SH-SY5Y (cell line): ENCODE data around the gene DLG2.

ENCODE experiments used
- GATA2 ChIP-seq: IDR thresholded peaks from 2 replicates; pipeline ENCODE4 v1.6.1; 2011; ENCODE audit warnings: mild to moderate bottlenecking, low read depth, low read length
- GATA3 ChIP-seq: IDR thresholded peaks from 2 replicates; pipeline ENCODE4 v1.6.1; 2011; ENCODE audit warnings: low read depth, mild to moderate bottlenecking, low read length, moderate library complexity

The DLG2 gene

DNA sequence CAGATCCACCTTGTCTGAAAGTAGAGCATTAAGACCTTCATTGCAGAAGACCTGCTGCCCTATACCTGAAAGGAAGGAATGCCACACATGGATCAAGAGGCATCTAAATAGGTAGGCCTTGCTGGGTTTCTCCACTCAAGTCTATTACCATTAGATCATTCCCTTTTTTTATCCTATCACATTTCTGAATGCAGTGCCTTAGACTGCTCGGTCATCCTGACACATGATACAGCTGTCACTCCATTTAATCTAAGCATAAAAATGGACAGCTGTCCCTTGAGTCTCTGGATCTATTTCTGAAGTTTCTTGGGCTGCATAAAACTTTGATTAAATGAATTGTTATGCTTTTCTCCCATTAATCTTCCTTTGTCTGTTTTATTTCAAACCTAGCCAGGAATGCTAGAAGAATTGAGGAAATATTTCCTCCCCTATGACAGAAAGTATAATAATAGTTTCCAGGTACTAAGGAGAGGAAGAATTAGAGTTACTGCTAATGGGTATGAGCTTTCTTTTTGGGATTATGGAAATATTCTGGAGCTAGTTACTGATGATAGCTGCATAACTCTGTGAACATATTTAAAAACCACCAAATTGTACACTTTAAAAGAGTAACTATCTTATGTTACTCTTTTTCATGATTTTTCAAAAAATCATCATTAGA is 88.0 kb downstream of the DLG2 start:
- TF ChIP-seq GATA2 (no peak), GATA3 (no peak)

DNA sequence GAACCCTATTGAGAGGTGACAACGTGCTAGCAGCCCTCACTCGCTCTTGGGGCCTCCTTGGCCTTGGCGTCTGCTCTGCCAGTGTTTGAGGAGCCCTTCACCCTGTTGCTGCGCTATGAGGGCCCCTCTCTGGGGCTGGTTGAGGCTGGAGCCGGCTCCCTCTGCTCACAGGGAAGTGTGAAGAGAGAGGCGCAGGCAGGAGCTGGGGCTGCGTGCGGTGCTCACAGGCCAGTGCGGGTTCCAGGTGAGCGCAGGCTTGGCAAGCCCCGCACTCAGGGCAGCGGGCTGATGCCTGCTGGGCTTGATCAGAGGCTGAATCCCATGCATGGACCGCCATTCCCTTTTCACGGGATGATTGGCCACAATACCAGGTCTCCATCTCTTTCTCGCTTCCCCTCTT is 90.7 kb downstream of the DLG2 start:
- no peak for TF ChIP-seq GATA2
- no peak for TF ChIP-seq GATA3

DNA sequence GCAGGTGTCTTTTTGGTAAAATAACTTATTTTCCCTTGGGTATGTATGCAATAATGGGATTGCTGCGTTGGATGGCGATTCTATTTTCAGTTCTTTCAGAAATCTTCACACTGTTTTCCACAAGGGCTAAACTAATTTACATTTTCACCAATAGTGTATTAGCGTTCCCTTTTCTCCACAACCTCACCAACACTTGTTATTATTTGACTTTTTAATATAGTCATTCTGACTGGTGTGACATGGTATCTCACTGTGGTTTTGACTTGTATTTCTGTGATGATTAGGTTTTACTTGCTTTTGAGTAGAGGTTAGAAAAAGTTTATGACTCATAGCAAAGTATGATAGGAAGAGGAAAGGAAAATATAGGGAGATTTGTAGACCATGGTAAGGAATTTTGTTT is 92.3 kb downstream of the DLG2 start:
- TF ChIP-seq GATA3 (no peak), GATA2 (no peak)

DNA sequence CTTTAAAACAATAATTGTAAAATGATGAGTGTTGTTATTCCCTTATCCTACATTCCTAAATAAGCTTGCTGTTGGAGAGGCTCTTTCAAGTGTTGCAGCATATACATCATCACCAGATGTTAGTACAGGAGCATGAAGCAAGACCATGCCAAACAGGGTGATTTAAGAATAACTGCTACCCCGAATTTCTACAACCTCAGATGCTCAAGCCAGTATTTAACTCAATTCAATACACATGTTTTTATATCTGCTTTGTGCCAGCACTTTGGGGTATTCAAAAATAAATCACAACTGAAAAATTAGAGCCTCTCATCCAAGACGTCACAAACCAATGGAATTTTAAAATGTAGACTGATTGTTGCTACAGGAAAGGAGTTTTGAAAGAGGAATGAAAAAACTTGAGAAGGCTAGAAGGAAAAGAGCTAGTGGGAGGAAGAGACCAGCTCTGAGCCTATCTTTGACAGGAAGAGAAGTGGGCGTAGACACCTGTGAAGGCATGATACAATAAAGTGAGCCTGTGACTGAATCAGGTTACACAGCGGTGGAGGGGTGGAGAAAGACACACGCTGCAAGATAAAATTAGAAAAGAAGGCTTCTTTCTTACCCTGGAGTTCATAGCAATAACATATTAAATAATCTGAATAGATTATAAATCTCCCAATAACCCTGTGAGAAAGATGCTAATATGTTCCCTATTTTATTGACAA is 95.8 kb downstream of the DLG2 start:
- TF ChIP-seq GATA3 = no peak
- no peak for TF ChIP-seq GATA2

DNA sequence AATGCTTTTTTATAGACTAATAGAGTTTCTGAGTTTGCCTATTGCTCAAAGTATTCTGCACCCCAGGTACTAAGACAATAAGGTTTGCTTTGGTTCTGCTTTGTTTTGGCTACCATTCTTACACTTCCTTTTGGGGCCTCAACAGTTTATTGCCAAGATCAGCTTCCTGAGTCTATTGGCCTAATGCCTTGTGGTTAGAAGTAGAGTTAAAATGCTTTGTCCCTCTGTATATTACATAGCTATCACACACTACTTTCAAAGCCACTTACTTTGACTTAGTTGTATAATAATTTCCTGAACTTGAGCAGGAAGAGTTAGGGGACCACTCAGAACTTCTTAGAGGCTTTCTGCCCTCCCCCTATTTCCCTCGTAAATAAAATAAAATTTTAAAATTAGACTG is 96.5 kb downstream of the DLG2 start:
- TF ChIP-seq GATA3 (no peak), GATA2 (no peak)

DNA sequence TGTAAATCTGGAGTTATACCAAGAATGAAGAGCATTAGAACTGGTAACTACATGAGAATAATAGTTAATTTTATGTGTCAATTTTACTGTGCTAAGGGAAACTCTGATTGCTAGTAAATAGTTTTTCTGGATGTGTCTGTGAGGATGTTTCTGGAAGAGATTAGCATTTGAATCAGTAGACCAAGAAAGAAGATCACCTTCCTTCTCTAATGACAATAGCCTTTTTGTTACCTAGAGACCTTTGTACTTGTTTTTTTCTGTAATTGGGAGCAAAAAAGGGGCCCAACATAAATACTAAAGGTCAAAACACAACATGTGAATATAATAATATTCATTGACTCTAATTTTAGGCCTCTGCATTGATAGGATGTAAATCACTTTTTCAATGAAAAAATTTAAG is 100.6 kb downstream of the DLG2 start:
- TF ChIP-seq GATA3 (no peak), GATA2 (no peak)

DNA sequence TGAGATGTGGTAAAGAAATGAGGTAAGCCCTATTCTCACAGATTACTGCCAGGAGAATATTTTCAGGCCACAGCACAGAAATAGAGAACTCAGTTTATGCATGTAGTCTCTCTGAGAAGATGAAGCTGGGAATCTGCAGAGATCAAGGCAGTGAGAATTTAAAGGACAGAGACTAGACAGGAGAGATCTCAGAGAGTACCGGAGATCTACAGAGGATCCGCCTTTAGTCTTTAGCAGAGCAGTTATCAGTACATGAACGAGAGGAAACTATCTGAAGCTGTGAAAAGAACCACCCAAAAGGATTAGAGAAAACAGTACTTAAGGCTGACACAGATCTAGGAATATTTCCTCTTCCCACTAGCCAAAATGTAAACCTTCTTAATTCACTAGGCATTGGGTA is 101.5 kb downstream of the DLG2 start:
- TF ChIP-seq GATA3 = no peak
- TF ChIP-seq GATA2 = no peak

DNA sequence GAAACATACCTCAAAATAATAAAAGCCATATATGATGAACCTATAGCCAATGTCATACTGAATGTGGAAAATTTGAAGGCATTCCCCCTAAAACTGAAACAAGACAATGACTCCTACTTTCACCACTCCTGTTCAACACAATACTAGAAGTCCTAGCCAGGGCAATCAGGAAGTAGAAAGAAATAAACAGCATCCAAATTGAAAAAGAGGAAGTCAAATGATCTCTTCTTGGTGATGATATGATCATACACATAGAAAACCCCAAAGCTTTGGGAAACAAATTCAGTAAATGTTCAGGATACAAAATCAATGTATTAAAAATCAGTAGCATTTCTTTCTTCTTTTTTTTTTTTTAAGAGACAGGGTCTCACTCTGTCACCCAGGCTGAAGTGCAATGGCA is 109.9 kb downstream of the DLG2 start:
- no peak for TF ChIP-seq GATA2
- no peak for TF ChIP-seq GATA3

DNA sequence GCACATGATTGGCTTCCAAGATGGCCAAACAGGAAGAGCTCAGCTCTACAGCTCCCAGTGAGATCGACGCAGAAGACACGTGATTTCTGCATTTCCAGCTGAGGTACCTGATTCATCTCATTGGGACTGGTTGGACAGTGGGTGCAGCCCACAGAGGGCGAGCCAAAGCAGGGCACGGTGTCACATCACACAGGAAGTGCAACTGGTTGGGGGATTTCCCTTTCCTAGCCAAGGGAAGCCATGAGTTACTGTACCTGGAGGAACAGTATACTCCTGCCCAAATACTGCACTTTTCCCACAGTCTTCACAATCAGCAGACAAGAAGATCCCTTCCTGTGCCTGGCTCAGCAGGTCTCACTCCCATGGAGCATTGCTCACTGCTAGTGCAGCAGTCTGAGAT is 131.2 kb downstream of the DLG2 start:
- TF ChIP-seq GATA2 (no peak), GATA3 (no peak)

DNA sequence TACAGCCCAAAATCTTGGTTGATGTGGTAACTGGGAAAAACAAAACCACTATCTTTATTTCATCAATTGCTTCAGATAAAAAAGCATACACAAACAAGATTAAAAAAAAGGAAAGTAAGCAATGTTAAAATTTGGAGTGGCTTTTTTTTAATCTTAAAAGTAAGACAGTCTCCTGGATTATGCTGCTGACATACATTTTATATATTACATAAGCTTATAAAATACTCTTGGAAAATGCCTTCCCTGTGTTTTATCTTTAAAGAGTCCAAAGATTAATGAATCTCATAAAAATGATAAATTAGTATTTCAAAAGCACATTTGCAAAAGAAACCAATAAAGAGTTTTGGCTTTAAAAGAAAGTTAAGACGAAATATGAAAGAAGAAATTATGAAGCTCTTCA is 132.7 kb downstream of the DLG2 start:
- no peak for TF ChIP-seq GATA3
- TF ChIP-seq GATA2 = no peak

DNA sequence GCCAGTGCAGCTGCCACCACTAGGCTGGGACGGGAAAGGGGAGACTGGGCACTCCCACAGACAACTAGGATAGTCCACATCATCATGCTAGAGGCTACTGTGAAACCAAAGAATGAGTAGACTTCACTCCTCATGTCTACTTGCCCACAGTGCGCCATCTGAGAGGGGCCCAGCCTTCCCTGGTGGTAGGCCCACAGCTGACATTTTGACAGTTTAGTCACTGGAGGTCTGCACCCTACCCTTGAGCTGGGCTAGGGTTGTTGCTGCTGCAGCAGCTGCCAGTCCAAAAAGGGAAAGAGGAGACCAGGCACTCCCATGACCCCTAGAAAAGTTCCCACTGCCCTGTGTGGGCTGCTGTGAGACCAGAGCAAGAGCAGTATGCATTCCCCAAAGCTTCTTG is 141.2 kb downstream of the DLG2 start:
- TF ChIP-seq GATA2 = no peak
- TF ChIP-seq GATA3 = no peak

DNA sequence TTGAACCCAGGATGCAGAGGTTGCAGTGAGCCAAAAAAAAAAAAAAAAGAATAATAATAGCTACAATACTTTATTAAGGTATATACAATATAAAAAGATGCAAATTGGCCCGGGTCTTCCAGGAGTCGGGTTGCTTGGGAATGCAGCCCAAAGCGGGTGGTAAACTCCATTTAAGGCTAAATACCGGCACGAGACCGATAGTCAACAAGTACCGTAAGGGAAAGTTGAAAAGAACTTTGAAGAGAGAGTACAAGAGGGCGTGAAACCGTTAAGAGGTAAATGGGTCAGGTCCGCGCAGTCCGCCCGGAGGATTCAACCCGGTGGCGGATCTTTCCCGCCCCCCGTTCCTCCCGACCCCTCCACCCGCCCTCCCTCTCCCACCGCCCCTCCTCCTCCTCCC is 143.3 kb downstream of the DLG2 start:
- no peak for TF ChIP-seq GATA2
- TF ChIP-seq GATA3 = no peak

DNA sequence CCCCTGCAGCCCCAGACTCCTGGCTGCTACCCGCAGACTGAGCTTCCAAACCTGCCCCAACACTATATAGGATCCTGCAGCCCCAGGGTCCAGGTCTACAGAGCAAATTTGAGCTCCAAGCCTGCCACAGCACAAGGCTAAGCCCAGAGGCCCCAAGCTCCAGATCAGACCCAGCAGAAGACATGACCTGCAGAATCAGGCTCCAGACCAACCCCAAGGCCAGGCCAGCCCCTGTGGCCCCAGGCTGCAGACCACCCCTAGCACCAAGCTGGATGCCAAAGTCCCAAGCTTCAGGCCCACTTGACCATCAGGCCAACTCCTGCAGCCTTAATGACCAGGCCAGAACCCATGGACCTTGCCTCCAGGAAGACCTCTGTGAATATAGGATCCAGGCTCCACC is 145.3 kb downstream of the DLG2 start:
- no peak for TF ChIP-seq GATA2
- no peak for TF ChIP-seq GATA3

DNA sequence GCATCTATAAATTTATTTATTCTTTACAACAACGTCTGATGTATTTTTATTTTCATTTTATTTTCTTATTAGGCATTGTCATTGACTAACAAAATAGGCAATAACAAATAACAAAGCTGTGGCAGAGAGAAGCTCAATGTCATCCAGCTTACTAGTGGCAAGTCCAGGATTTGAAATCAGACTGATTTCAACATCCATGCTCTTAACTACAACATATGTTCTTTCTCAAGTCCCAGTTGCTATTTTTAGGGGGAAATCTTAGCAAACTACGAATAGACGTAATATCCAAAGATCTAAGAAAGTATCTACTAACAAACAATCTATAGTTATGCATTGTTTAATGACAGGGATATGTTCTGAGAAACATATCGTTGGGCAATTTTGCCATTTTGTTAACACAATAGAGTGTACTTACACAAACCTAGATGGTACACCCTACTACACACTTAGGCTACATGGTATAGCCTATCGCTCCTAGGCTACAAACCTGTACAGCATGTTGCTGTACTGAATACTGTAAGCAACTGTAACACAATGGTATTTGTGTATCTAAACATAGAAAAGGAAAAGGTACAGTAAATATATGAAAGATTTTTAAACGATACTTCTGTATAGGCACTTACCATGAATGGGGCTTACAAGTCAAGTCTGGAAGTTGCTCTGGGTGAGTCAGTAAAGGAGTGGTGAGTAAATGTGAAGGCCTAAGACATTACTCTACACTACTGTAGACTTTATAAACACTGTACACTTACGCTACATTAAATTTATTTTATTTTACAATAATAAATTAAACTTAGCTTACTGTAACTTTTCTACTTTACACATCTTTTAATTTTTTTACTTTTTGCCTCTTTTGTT is 151.3 kb downstream of the DLG2 start:
- no peak for TF ChIP-seq GATA2
- TF ChIP-seq GATA3 = no peak

DNA sequence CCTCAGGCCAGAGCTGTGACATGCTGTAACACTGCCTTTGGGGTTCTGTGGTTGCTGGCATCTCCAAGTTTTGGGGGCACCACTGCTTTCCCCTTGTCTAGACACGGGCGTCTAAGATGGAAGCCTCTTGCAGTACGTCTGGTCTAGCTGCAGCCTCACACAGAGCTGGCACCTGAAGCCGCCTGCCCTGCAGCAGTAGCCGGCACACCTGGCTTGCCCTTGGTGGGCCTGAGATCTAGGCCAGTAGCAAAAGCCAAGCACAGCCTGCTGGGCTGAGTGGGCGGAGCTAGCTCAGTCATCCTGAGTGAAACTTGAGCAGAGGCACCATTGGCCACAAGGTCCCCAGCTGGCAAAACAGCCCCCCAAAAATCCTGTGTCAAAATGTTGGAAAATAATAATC is 154.2 kb downstream of the DLG2 start:
- no peak for TF ChIP-seq GATA3
- no peak for TF ChIP-seq GATA2
